Astrocyte (in vitro differentiated cells and primary cell): ENCODE data around the gene PRPF31. TPM values are rescaled to one million over a fixed set of nuclear protein-coding genes. Genes with fewer than 3 reads are reported as not detected.

Source experiments
- DNase-seq: peaks from one replicate; pipeline ENCODE4 v3.0.0-alpha.2; 2010; ENCODE audit warnings: low read depth
- FAIRE-seq: peaks from 2 replicates; lab custom pipeline; 2011; peaks lifted over from hg19 to GRCh38; lab: Jason Lieb, UNC
- H2AFZ ChIP-seq: 2 replicates; pipeline ENCODE4 v1.6.0; 2012; ENCODE audit warnings: low read depth, low read length, inconsistent platforms
- H3K27ac ChIP-seq: 2 replicates; pipeline ENCODE4 v1.5.1; 2011; ENCODE audit warnings: low read depth, low read length, inconsistent platforms
- H3K27me3 ChIP-seq: 2 replicates; pipeline ENCODE4 v1.6.0; 2011; ENCODE audit warnings: low read length, inconsistent platforms; ENCODE audit not compliant: insufficient read depth
- H3K36me3 ChIP-seq: 2 replicates; pipeline ENCODE4 v1.5.1; 2011; ENCODE audit warnings: low read length, inconsistent platforms; ENCODE audit not compliant: insufficient read depth
- H3K4me1 ChIP-seq: 2 replicates; pipeline ENCODE4 v1.5.1; 2011; ENCODE audit warnings: low read length, inconsistent platforms; ENCODE audit not compliant: insufficient read depth
- H3K4me2 ChIP-seq: 2 replicates; pipeline ENCODE4 v1.6.0; 2012; ENCODE audit warnings: low read length, inconsistent platforms
- H3K4me3 ChIP-seq: 2 replicates; pipeline ENCODE4 v1.5.1; 2011; ENCODE audit warnings: low read depth, mild to moderate bottlenecking, low read length, inconsistent platforms; ENCODE audit not compliant: insufficient read depth
- H3K79me2 ChIP-seq: 2 replicates; pipeline ENCODE4 v1.6.0; 2012; ENCODE audit warnings: mild to moderate bottlenecking, low read length, inconsistent platforms; ENCODE audit not compliant: insufficient read depth
- H3K9ac ChIP-seq: 2 replicates; pipeline ENCODE4 v1.6.0; 2012; ENCODE audit warnings: mild to moderate bottlenecking, low read length, inconsistent platforms
- H3K9me3 ChIP-seq: 2 replicates; pipeline ENCODE4 v1.5.1; 2012; ENCODE audit warnings: low read depth, mild to moderate bottlenecking, low read length, inconsistent platforms; ENCODE audit not compliant: insufficient read depth
- H4K20me1 ChIP-seq: 2 replicates; pipeline ENCODE4 v1.6.0; 2012; ENCODE audit warnings: low read length, inconsistent platforms; ENCODE audit not compliant: insufficient read depth
- H3K27ac Mint-ChIP-seq: one replicate; pipeline ENCODE4 v1.8.0; 2021; ENCODE audit warnings: mild to moderate bottlenecking, mixed read lengths; ENCODE audit not compliant: unreplicated experiment
- H3K27me3 Mint-ChIP-seq: one replicate; pipeline ENCODE4 v1.8.0; 2021; ENCODE audit warnings: low read depth, mixed read lengths; ENCODE audit not compliant: unreplicated experiment
- H3K36me3 Mint-ChIP-seq: one replicate; pipeline ENCODE4 v1.8.0; 2021; ENCODE audit warnings: low read depth, mixed read lengths; ENCODE audit not compliant: unreplicated experiment
- H3K4me1 Mint-ChIP-seq: one replicate; pipeline ENCODE4 v1.8.0; 2021; ENCODE audit warnings: low read depth, mixed read lengths; ENCODE audit not compliant: unreplicated experiment
- H3K4me3 Mint-ChIP-seq: one replicate; pipeline ENCODE4 v1.8.0; 2021; ENCODE audit warnings: mild to moderate bottlenecking, moderate library complexity, mixed read lengths; ENCODE audit not compliant: unreplicated experiment
- H3K9me3 Mint-ChIP-seq: one replicate; pipeline ENCODE4 v1.8.0; 2021; ENCODE audit warnings: mild to moderate bottlenecking, mixed read lengths; ENCODE audit not compliant: unreplicated experiment
- EZH2 ChIP-seq: IDR thresholded peaks from 2 replicates; pipeline ENCODE4 v1.6.1; 2012; ENCODE audit warnings: mild to moderate bottlenecking, low read length, inconsistent platforms; ENCODE audit not compliant: insufficient read depth
- total RNA-seq: library from RNA; stranded (reverse); gene quantifications from 2 replicates; pipeline ENCODE4 v1.2.1, GENCODE V29; 2021
- TF ChIP-seq, protein P1 (sequence below): IDR thresholded peaks from 2 replicates; pipeline ENCODE4 v1.5.1; 2011; ENCODE audit warnings: low read depth, mild to moderate bottlenecking, inconsistent platforms, low read length, moderate library complexity; ENCODE audit not compliant: insufficient read depth

PRPF31 gene
- total RNA-seq, 1 donor from 2014 or later = 67.2 TPM

DNA sequence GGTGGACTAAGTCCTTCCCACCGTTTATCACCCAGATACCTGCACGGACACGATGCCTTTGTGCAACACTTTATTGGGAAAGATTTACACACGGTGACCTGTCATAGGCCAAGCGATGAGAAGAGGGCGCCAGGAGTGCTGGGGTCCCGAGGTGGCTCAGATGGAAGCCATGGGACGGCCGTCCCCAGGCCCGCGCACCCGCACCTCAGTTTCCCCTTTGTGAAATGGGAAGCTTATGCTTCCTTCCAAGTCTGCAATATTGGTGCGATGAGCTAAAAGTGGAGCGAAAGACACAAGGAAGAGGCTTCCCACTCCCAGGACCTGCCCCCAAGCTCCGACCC is 57.8 kb downstream of the PRPF31 start:
- H3K27ac Mint-ChIP-seq = no peak overlapping the region
- H3K36me3 Mint-ChIP-seq = peaks cover 6% of the 10 kb centered on the region
- no peaks in the 10 kb centered on the region for H3K27me3 ChIP-seq
- peaks cover 2% of the 10 kb centered on the region for H3K4me1 Mint-ChIP-seq
- H3K4me1 ChIP-seq = no peaks in the 10 kb centered on the region
- no peaks in the 10 kb centered on the region for H3K27me3 Mint-ChIP-seq
- H3K9ac ChIP-seq = no peak overlapping the region
- no peaks in the 10 kb centered on the region for H3K79me2 ChIP-seq
- H3K9me3 ChIP-seq = no peaks in the 10 kb centered on the region
- no peak overlapping the region for H3K27ac ChIP-seq
- H3K36me3 ChIP-seq = no peaks in the 10 kb centered on the region
- no peaks in the 10 kb centered on the region for H3K9me3 Mint-ChIP-seq
- no peak for DNase-seq
- H3K4me3 Mint-ChIP-seq = no peak overlapping the region
- no peaks in the 10 kb centered on the region for H4K20me1 ChIP-seq
- no peak overlapping the region for H2AFZ ChIP-seq
- H3K4me2 ChIP-seq = no peak overlapping the region
- no peak for FAIRE-seq
- TF ChIP-seq EZH2 = no peak
- TF ChIP-seq, protein P1, sequence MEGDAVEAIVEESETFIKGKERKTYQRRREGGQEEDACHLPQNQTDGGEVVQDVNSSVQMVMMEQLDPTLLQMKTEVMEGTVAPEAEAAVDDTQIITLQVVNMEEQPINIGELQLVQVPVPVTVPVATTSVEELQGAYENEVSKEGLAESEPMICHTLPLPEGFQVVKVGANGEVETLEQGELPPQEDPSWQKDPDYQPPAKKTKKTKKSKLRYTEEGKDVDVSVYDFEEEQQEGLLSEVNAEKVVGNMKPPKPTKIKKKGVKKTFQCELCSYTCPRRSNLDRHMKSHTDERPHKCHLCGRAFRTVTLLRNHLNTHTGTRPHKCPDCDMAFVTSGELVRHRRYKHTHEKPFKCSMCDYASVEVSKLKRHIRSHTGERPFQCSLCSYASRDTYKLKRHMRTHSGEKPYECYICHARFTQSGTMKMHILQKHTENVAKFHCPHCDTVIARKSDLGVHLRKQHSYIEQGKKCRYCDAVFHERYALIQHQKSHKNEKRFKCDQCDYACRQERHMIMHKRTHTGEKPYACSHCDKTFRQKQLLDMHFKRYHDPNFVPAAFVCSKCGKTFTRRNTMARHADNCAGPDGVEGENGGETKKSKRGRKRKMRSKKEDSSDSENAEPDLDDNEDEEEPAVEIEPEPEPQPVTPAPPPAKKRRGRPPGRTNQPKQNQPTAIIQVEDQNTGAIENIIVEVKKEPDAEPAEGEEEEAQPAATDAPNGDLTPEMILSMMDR = no peak
- H3K4me3 ChIP-seq = no peak overlapping the region

DNA sequence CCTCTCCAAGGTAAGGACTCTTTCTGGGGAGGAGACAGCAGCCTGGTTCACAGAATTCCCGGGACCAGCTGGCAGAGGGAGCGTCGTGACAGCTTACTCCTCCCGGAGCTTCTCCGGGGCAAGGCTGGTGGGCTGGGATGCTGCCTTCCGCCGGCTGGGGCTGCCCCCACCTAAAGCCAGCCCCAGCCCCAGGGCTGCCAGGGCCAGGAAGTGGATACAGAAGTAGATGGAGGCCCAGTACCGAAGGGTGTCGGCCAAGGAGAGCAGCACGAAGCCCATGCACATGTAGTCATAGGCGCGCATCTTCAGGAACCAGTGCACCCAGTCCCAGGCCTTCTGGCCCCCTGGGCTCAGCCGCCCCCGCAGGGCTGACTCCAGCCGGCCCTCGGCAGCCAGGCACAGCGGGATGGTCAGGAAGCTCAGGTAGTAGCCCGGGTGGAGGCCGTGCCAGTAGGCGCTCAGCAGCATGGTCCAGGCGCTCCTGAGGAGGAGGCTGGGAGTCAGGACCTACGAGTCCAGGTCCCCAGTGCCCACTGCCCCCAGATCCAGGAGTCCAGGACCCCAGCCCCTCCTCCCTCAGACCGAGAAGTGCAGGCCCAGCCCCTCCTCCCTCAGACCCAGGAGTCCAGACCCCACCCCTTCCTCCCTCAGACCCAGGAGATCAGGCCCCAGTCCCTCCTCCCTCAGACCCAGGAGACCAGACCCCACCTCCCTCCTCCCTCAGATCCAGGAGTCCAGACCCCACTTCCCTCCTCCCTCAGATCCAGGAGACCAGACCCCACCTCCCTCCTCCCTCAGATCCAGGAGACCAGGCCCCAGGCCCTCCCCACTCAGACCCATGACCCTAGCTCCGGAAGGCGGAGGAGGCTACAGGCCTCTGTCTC is 58.6 kb downstream of the PRPF31 start:
- H3K27ac Mint-ChIP-seq = no peak overlapping the region
- H3K4me3 Mint-ChIP-seq = no peak overlapping the region
- DNase-seq = no peak

More for the DNA sequence above, 58.6 kb downstream of the PRPF31 start:
- Histone ChIP-seq H3K79me2 (no peaks in the 10 kb centered on the region), H3K4me1 (no peaks in the 10 kb centered on the region), H3K9me3 (no peaks in the 10 kb centered on the region), H3K4me3 (no peak overlapping the region), H3K27me3 (no peaks in the 10 kb centered on the region), H3K9ac (no peak overlapping the region), H4K20me1 (peaks cover 5% of the 10 kb centered on the region), H3K4me2 (no peak overlapping the region), H3K27ac (no peak overlapping the region), H3K36me3 (no peaks in the 10 kb centered on the region), H2AFZ (no peak overlapping the region)
- no peak for FAIRE-seq
- peaks cover 2% of the 10 kb centered on the region for H3K4me1 Mint-ChIP-seq
- no peaks in the 10 kb centered on the region for H3K27me3 Mint-ChIP-seq
- TF ChIP-seq EZH2 = no peak
- TF ChIP-seq, protein P1 = no peak
- peaks cover 7% of the 10 kb centered on the region for H3K36me3 Mint-ChIP-seq
- H3K9me3 Mint-ChIP-seq = no peaks in the 10 kb centered on the region
